AG04450 (cell line): Measurements from ENCODE around the gene FAM50B. TPM values are rescaled to one million over a fixed set of nuclear protein-coding genes. Genes with fewer than 3 reads are reported as not detected.

Experiments used
- CTCF ChIA-PET: fragments of 300-600, 350-600 bp; formaldehyde crosslinking; extraction: SDS; loops from one replicate; lab custom pipeline; 2022; ENCODE audit warnings: antibody characterized with exemption, inconsistent platforms; lab: Charles Lee
- POLR2A ChIA-PET: fragments of 350-600 bp; formaldehyde crosslinking; extraction: SDS; loops from one replicate; lab custom pipeline; 2021; ENCODE audit warnings: antibody characterized with exemption, inconsistent platforms; lab: Yijun Ruan, JAX
- DNase-seq: peaks from one replicate; pipeline ENCODE4 v3.0.0-alpha.2; 2011; ENCODE audit warnings: low read depth, low spot score
- H3K27ac ChIP-seq: one replicate; pipeline ENCODE4 v1.5.1; 2012; ENCODE audit warnings: low read depth, low read length, control low read depth
- H3K27me3 ChIP-seq: one replicate; pipeline ENCODE4 v1.6.0; 2012; ENCODE audit warnings: low read length; ENCODE audit not compliant: control insufficient read depth, insufficient read depth
- H3K4me3 ChIP-seq: 2 replicates; pipeline ENCODE4 v1.5.1; 2011; ENCODE audit warnings: mild to moderate bottlenecking, low read depth, low read length, control low read depth
- H3K9me3 ChIP-seq: 2 replicates; pipeline ENCODE4 v1.5.1; 2012; ENCODE audit warnings: low read length; ENCODE audit not compliant: control insufficient read depth, insufficient read depth
- polyA plus RNA-seq: library from polyadenylated mRNA; depleted of rRNA; stranded (reverse); fragments of >200 nt; gene quantifications from 2 replicates; pipeline ENCODE4 v1.2.3, GENCODE V29; 2011
- TF ChIP-seq, protein P1 (sequence below): IDR thresholded peaks from 2 replicates; pipeline ENCODE4 v1.5.1; 2011; ENCODE audit warnings: low read depth, low read length, control low read depth, inconsistent platforms

The FAM50B gene
- polyA plus RNA-seq, 1 experiment: 4.5 TPM

DNA sequence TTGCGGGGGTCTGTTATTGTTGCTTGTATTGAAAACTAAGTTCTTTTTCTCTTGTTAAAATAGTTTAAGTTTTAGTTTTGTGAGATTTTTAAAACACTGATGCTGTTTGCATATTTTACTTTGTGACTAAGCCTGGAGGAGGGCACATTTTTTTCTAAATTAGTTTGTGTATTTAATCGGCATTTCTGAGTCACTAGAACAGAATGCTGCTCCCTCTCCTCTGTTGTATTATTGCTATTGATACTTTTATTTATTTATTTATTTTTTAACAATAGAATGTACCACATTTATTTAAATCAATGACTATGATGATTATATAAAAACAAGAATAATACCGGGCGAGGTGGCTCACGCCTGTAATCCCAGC, 5.1 kb upstream of the FAM50B start:
- CTCF ChIA-PET: interaction anchor here (1.0 to 1.1 kb wide), 2 partner anchors 19 to 134 kb away, joined by 3 read pairs; no protein-coding TSS in a partner anchor

DNA sequence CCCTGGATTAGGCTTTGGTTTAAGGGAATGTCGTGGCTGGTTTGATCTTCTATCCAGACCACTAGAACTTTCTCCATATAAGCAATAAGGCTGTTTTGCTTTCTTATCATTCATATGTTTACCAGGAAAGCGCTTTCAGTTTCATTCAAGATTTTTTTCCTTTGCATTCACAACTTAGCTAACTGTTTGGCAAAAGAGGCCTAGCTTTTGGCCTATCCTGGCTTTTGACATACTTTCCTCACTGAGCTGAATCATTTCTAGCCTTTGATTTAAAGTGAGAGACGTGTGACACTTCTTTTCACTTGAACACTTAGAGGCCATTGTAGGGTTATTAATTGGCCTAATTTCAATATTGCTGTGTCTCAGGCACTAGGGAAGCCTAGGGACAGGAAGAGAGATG, 1.7 kb upstream of the FAM50B start:
- H3K27ac ChIP-seq: peak overlapping the region; percentile 11

More for the DNA sequence above, 5.1 kb upstream of the FAM50B start:
- POLR2A ChIA-PET: interaction anchor here (1.5 kb wide), 1 partner anchor 18 kb away, joined by 3 read pairs; no protein-coding TSS in a partner anchor
- TF ChIP-seq, protein P1, sequence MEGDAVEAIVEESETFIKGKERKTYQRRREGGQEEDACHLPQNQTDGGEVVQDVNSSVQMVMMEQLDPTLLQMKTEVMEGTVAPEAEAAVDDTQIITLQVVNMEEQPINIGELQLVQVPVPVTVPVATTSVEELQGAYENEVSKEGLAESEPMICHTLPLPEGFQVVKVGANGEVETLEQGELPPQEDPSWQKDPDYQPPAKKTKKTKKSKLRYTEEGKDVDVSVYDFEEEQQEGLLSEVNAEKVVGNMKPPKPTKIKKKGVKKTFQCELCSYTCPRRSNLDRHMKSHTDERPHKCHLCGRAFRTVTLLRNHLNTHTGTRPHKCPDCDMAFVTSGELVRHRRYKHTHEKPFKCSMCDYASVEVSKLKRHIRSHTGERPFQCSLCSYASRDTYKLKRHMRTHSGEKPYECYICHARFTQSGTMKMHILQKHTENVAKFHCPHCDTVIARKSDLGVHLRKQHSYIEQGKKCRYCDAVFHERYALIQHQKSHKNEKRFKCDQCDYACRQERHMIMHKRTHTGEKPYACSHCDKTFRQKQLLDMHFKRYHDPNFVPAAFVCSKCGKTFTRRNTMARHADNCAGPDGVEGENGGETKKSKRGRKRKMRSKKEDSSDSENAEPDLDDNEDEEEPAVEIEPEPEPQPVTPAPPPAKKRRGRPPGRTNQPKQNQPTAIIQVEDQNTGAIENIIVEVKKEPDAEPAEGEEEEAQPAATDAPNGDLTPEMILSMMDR: no peak
- H3K27ac ChIP-seq: peak overlapping the region; percentile 84
- H3K27me3 ChIP-seq: no peaks in the 10 kb centered on the region
- H3K9me3 ChIP-seq: peaks cover 5% of the 10 kb centered on the region; the same call in 1 of the 2 replicates
- no peak for DNase-seq
- no peak overlapping the region for H3K4me3 ChIP-seq

DNA sequence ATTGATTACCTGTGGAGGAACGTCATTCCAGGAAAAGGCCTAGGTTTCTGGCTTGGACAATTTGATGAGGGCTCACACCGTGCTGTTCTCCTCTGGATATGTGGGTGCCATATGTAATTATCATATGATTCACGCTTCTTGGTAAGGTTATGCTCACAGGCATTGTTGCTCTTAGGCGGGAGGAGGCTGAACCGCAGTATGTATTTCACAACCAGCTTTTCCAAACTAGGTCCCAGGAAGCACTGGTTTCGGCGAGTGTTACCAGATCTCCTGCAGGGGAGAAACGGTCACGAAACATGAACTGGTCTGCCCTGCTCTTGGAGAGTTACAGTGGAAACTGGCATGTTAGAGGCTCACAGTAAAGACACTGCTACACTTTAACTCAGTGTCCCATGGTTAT, 793 bp upstream of the FAM50B start:
- Histone ChIP-seq H3K4me3 (no peak overlapping the region), H3K27ac (peak overlapping the region; percentile 65), H3K27me3 (no peaks in the 10 kb centered on the region), H3K9me3 (peaks cover 21% of the 10 kb centered on the region)
- ChIA-PET POLR2A (interaction anchor here (0.5 to 1.8 kb wide), 5 partner anchors 36 to 914 kb away, joined by 3 to 7 read pairs (median 4); no protein-coding TSS in a partner anchor), CTCF (interaction anchor here (0.6 to 6.1 kb wide), 57 partner anchors 8 to 414 kb away, joined by 3 to 70 read pairs (median 5); no protein-coding TSS in a partner anchor)
- TF ChIP-seq, protein P1: 0 out of 2 replicates have a peak, but pooled peaks have one; percentile 6
- DNase-seq: no peak

More for the DNA sequence above, 1.7 kb upstream of the FAM50B start:
- TF ChIP-seq, protein P1: no peak
- peaks cover 21% of the 10 kb centered on the region for H3K9me3 ChIP-seq
- ChIA-PET CTCF (interaction anchor here (1.1 to 6.1 kb wide), 8 partner anchors 10 to 141 kb away, joined by 3 to 70 read pairs (median 16); no protein-coding TSS in a partner anchor), POLR2A (interaction anchor here (0.6 to 1.8 kb wide), 2 partner anchors 95 to 121 kb away, joined by 4 to 14 read pairs; no protein-coding TSS in a partner anchor)
- no peak for DNase-seq
- no peaks in the 10 kb centered on the region for H3K27me3 ChIP-seq
- H3K4me3 ChIP-seq: no peak overlapping the region

DNA sequence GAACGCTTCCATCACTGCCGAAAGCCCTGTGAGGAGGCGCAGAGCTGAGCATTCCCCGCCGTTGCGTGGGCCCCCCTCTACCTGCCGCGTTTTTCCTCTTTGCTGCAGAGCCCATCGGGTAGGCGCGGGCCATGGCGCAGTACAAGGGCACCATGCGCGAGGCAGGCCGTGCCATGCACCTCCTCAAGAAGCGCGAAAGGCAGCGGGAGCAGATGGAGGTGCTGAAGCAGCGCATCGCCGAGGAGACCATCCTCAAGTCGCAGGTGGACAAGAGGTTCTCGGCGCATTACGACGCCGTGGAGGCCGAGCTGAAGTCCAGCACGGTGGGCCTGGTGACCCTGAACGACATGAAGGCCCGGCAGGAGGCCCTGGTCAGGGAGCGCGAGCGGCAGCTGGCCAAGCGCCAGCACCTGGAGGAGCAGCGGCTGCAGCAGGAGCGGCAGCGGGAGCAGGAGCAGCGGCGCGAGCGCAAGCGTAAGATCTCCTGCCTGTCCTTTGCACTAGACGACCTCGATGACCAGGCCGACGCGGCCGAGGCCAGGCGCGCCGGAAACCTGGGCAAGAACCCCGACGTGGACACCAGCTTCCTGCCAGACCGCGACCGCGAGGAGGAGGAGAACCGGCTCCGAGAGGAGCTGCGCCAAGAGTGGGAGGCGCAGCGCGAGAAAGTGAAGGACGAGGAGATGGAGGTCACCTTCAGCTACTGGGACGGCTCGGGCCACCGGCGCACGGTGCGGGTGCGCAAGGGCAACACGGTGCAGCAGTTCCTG, 693 bp downstream of the FAM50B start:
- POLR2A ChIA-PET: interaction anchor here (0.9 to 1.3 kb wide), 3 partner anchors 34 to 91 kb away, joined by 3 read pairs; no protein-coding TSS in a partner anchor
- Histone ChIP-seq H3K27ac (peak overlapping the region; percentile 21), H3K4me3 (peak overlapping the region; percentile 64), H3K27me3 (no peaks in the 10 kb centered on the region), H3K9me3 (peaks cover 21% of the 10 kb centered on the region)
- no peak for DNase-seq
- CTCF ChIA-PET: interaction anchor here (0.6 to 6.1 kb wide), 31 partner anchors 9 to 958 kb away, joined by 3 to 70 read pairs (median 6); no protein-coding TSS in a partner anchor
- TF ChIP-seq, protein P1: no peak
